HepG2 (cell line): ENCODE data around the gene ANAPC2. TPM values are rescaled to one million over a fixed set of nuclear protein-coding genes. Genes with fewer than 3 reads are reported as not detected.

Experiments
- CSRNP2 ChIP-seq: sonication (generic); formaldehyde crosslinking; conservative IDR thresholded peaks from 2 replicates; pipeline ENCODE4 v1.8.0; 2022; ENCODE audit warnings: low read depth, missing genetic modification reagents
- FUBP1 ChIP-seq: sonication (generic); formaldehyde crosslinking; IDR thresholded peaks from 2 replicates; pipeline ENCODE4 v1.5.1; 2020; ENCODE audit warnings: missing genetic modification reagents, mild to moderate bottlenecking, borderline replicate concordance
- HDAC1 ChIP-seq: sonication (generic); formaldehyde crosslinking; IDR thresholded peaks from 2 replicates; pipeline ENCODE4 v1.5.1; 2020; ENCODE audit warnings: mild to moderate bottlenecking, missing genetic modification reagents
- HNRNPL ChIP-seq: fragments of 200-400 bp; formaldehyde crosslinking; IDR thresholded peaks from 2 replicates; pipeline ENCODE4 v1.6.1; 2017; ENCODE audit warnings: mild to moderate bottlenecking, low read depth, low read length
- KMT2A ChIP-seq: sonication (generic); formaldehyde crosslinking; IDR thresholded peaks from 2 replicates; pipeline ENCODE4 v1.4.0; 2020; ENCODE audit warnings: missing genetic modification reagents
- MATR3 ChIP-seq: sonication (generic); formaldehyde crosslinking; IDR thresholded peaks from 2 replicates; pipeline ENCODE4 v1.4.0; 2020; ENCODE audit warnings: missing genetic modification reagents
- NFYB ChIP-seq: sonication (generic); formaldehyde crosslinking; IDR thresholded peaks from 2 replicates; pipeline ENCODE4 v1.4.0; 2020; ENCODE audit warnings: missing genetic modification reagents
- NR2F1 ChIP-seq, 2 experiments: fragments of 450-650 bp in 1 of 2; formaldehyde crosslinking in 1 of 2; IDR thresholded peaks; 2 replicates each; pipeline versions ENCODE4 v1.5.0 to v1.6.1; 2016 to 2020; ENCODE audit warnings: mild to moderate bottlenecking in 1 of 2, missing compliant biosample characterization in 1 of 2, missing genetic modification reagents in 1 of 2, moderate library complexity in 1 of 2
- SMYD3 ChIP-seq: sonication (generic); formaldehyde crosslinking; IDR thresholded peaks from 2 replicates; pipeline ENCODE4 v1.8.1; 2023; ENCODE audit warnings: mild to moderate bottlenecking, missing genetic modification reagents
- TFDP2 ChIP-seq: sonication (generic); formaldehyde crosslinking; IDR thresholded peaks from 2 replicates; pipeline ENCODE4 v1.4.0; 2020; ENCODE audit warnings: missing genetic modification reagents
- TRIM22 ChIP-seq: fragments of 450-650 bp; IDR thresholded peaks from 2 replicates; pipeline ENCODE4 v1.6.1; 2017
- USF2 ChIP-seq, 2 experiments: sonication (generic) in 1 of 2; formaldehyde crosslinking in 1 of 2; IDR thresholded peaks; 2 replicates each; pipeline versions ENCODE4 v1.5.1 to v1.6.1; 2011 to 2020; ENCODE audit warnings: borderline replicate concordance in 1 of 2, low read depth in 1 of 2, low read length in 1 of 2, mild to moderate bottlenecking in 1 of 2, missing genetic modification reagents in 1 of 2, moderate library complexity in 1 of 2
- ZGPAT ChIP-seq: IDR thresholded peaks from 2 replicates; pipeline ENCODE4 v1.6.1; 2016; ENCODE audit warnings: mild to moderate bottlenecking
- ZKSCAN1 ChIP-seq: fragments of 150-350 bp; IDR thresholded peaks from 2 replicates; pipeline ENCODE4 v1.6.1; 2014; ENCODE audit warnings: low read length
- ZNF329 ChIP-seq: sonication (generic); formaldehyde crosslinking; IDR thresholded peaks from 2 replicates; pipeline ENCODE4 v1.9.0; 2021; ENCODE audit warnings: low read depth, mild to moderate bottlenecking, missing genetic modification reagents
- ZNF431 ChIP-seq: sonication (generic); formaldehyde crosslinking; IDR thresholded peaks from 2 replicates; pipeline ENCODE4 v1.9.0; 2022; ENCODE audit warnings: missing genetic modification reagents, low read depth, mild to moderate bottlenecking, borderline replicate concordance
- ZNF580 ChIP-seq: IDR thresholded peaks from 2 replicates; pipeline ENCODE4 v1.6.1; 2016; ENCODE audit warnings: low read depth, borderline replicate concordance
- polyA plus RNA-seq, 8 experiments: library from polyadenylated mRNA; depleted of rRNA in 3 of 8; stranded (reverse) in 7 of 8; unstranded in 1 of 8; fragments of >200 nt; fragmentation: Illumina TruSeq in 4 of 8; extraction: Trizol in 4 of 8; gene quantifications; 2 replicates each; pipeline versions ENCODE4 v1.2.1 to v1.2.3, GENCODE V29; 2011 to 2016; ENCODE audit warnings: low read depth in 4 of 8, missing spikeins in 1 of 8, mixed read lengths in 1 of 8; ENCODE audit not compliant: insufficient read depth in 1 of 8
- total RNA-seq, 5 experiments: library from RNA; depleted of rRNA; stranded (reverse); fragments of >200 nt; fragmentation: Illumina TruSeq; extraction: Trizol; gene quantifications; 2 replicates each; pipeline ENCODE4 v1.2.3, GENCODE V29; 2016; ENCODE audit warnings: low read depth in 1 of 5

ANAPC2 gene
- total and polyA plus RNA-seq, 2 of the 13 experiments (the other 11 are each of a cell fraction or from before 2014, with no cell fraction given), result 12.3 to 15.4 TPM

- TF ChIP-seq USF2 (IDR thresholded peaks at IDR 0.05; ENCODE audit: low read depth, low read length) (no peak), USF2 (CRISPR knock-in tag; IDR thresholded peaks at IDR 0.05; ENCODE audit: borderline replicate concordance) (no peak), ZNF431 (no peak; the same call in 1 of the 2 replicates), MATR3 (no peak), NR2F1 (CRISPR knock-in tag; IDR thresholded peaks at IDR 0.05) (no peak), ZNF329 (no peak), KMT2A (CRISPR knock-in tag) (peak; percentile 88), CSRNP2 (0 out of 2 replicates have a peak, but pooled peaks have one; percentile 40), HDAC1 (CRISPR knock-in tag) (peak; percentile 100), ZKSCAN1 (no peak), TFDP2 (CRISPR knock-in tag) (peak; percentile 95), SMYD3 (0 out of 2 replicates have a peak, but pooled peaks have one; percentile 47), NFYB (CRISPR knock-in tag) (no peak), ZNF580 (CRISPR knock-in tag) (peak; percentile 63; the same call in 1 of the 2 replicates), FUBP1 (CRISPR knock-in tag) (no peak), ZGPAT (peak; percentile 80), HNRNPL (0 out of 2 replicates have a peak, but pooled peaks have one; percentile 33), TRIM22 (no peak)
Measured at GRCh38 chr9:137205126-137206069, 17.0 kb upstream of the ANAPC2 start, which contains the start of the genes NDOR1 and TMEM203 (continued).
